Panc1 (cell line): ENCODE data around the gene PHLPP1.

Source experiments
- POLR2AphosphoS5 ChIP-seq: IDR thresholded peaks from 2 replicates; pipeline ENCODE4 v1.6.1; 2012; ENCODE audit warnings: mild to moderate bottlenecking, low read depth, low read length, moderate library complexity
- SIN3A ChIP-seq: IDR thresholded peaks from 2 replicates; pipeline ENCODE4 v1.6.1; 2012; ENCODE audit warnings: low read depth, mild to moderate bottlenecking, low read length, moderate library complexity, borderline replicate concordance; ENCODE audit not compliant: insufficient read depth
- TF ChIP-seq, protein P1 (sequence below): fragments of 450-650 bp; IDR thresholded peaks from 2 replicates; pipeline ENCODE4 v1.5.1; 2017; ENCODE audit warnings: mild to moderate bottlenecking

DNA sequence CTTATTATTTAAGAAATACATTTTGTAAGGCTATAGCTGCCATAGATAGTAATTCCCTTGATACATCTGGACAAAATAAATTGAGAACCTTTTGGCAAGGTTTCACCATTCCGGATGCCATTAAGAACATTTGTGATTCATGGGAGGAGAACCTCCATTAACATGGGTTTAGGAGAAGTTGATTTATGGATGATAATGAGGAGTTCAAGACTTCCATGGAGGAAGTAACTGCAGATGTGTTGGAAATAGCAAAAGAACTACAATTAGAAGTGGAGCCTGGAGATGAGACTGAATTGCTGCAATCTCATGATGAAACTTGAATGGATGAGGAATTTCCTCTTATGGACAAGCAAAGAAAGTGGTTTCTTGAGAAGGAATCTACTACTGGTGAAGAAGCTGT is 17.3 kb downstream of the PHLPP1 start:
- TF ChIP-seq, protein P1, sequence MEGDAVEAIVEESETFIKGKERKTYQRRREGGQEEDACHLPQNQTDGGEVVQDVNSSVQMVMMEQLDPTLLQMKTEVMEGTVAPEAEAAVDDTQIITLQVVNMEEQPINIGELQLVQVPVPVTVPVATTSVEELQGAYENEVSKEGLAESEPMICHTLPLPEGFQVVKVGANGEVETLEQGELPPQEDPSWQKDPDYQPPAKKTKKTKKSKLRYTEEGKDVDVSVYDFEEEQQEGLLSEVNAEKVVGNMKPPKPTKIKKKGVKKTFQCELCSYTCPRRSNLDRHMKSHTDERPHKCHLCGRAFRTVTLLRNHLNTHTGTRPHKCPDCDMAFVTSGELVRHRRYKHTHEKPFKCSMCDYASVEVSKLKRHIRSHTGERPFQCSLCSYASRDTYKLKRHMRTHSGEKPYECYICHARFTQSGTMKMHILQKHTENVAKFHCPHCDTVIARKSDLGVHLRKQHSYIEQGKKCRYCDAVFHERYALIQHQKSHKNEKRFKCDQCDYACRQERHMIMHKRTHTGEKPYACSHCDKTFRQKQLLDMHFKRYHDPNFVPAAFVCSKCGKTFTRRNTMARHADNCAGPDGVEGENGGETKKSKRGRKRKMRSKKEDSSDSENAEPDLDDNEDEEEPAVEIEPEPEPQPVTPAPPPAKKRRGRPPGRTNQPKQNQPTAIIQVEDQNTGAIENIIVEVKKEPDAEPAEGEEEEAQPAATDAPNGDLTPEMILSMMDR, result no peak
- TF ChIP-seq POLR2AphosphoS5 (no peak), SIN3A (no peak)
